HG03521 (cell line): ENCODE measurements around the gene SH2D4B.

ENCODE experiments used
- ATAC-seq: cut with Tn5 transposase; IDR thresholded peaks from one replicate; pipeline ENCODE4 v1.9.1; 2021; ENCODE audit warnings: mild to moderate bottlenecking, moderate library complexity; ENCODE audit not compliant: unreplicated experiment

The SH2D4B gene

DNA sequence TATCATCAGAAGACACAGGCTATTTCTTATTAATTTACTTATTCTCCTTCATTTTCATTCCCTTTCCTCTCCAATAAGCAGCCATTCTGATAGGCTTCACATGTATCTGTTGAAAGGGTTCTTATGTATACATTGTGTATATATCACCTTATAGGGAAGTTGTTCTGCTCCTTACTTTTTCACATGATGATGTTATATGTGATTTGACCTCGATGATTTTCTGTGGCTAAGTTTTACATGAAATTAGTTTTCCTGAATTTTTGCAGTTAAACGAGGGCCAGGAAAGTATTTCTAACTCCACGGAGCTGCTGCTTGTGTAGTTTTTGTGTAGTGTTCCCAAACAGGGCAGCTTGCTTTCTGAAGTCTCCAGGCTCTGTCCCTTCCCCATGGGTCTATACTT is 84.5 kb downstream of the SH2D4B start:
- no peak for ATAC-seq

DNA sequence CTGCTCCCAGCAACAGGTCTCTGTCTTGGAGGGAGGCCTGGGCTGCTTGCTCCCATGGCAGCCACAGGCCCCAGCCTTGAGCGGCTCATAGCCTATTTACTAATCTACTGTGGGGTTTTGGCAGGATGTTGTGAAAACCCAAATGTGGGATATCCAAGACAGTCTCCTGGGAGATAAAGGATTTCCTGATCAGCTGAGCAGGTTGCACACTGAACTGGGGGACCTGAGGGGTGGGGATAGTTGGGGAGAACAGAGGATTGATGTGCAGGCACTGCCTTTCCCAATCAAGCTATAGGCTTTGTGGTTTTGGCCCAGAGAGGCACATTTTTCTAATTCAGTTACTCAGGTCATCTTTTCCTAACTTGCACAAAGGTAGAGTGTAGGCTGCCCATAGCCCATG is 92.6 kb downstream of the SH2D4B start:
- no peak for ATAC-seq

DNA sequence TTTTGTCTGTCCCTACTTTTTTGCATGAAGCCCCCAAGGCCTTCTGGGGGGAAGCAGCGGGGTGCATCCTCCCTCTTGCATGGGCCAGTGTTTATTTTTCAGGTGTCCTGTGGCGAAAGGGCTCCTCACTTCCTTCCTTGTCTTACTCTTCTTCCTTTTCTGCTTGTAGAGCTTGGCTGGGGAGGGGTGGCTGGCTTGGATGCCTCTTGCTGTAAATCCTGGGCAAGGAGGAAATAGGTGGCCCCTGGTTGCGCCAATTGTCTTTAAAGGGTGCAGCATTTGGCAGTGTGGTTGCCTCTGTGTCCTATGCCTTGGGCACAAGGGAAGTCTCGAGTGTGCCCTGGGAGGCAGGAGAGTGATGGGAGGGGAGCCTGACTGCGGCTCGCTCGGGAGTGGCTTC is 95.0 kb downstream of the SH2D4B start:
- ATAC-seq, result no peak

DNA sequence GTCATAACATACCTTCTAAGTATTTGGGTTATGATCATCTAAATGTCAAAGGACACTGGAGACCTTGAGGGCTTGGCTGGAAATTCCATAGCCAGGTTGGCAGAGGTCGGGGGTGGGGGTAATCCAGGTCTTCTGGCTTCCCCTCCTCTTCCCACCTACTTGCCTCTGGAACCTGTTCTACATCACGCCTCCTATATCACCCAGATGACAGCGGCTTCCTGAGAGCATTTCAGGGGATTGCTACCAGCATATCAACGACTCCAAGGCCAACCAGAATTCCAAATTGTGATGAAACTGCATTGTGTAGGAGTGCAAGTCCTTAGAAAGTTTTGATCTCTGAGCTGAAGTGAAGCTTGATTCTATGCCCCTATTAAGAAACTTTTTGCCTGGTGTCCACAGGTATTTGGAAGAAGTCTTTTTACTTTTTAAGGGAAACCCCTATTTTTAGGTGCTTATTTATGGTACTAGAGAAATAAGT is 95.7 kb downstream of the SH2D4B start:
- ATAC-seq, result no peak

DNA sequence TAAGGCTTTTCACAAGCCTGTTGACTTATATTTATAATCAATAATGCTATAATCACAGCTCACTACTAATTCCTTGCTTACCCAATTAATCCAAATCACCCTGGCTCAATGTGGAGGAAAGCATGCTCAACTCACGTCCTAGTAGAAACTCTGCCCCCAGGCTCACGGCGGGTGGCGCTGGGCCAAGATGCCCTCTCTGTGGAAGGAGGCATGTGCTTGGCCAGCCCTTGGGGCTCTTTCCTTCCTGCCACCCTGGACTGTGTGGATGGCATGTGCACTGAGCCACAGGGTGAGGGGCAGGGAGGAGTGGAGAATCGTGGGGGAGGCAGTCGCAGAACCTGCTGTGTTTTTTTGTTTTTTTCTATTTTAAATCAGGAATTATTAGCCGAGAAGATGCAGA is 96.2 kb downstream of the SH2D4B start:
- ATAC-seq, result no peak

DNA sequence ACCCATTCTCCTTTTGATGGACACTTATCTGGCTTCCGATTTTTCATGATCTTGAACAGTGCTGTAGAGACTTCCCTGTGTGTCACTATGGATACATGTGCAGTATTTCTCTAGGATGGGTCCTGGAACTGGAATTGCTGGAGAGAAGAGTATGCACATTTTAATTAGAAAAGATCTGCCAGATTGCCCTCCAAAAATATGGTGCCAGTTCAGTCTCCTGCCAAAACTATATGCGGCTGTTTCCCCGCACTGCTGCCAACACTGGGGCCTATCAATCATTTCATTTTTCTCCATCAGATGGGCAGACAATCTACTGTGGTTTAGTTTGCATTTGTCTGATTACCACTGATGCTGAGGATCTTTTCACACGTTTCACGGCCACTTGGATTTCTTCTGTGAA is 105.0 kb downstream of the SH2D4B start:
- ATAC-seq, result no peak

DNA sequence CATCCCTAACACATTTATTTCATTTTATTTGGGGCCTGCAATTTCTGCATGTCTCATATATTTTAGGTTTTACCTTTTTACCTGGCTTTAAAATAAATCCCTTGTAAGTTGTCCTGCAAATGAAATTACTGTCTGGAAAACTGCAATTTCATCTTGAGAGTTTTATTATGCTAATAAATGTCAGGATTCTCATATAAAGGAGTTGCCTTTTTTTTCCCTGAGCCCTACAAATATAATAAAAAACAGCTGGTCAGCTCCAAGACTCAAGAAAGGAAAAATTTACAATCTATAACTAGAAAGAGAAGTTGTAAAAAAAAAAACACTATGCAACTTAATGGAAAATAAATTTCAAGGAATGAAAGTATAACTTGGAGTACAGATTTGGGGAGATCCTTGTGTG is 108.7 kb downstream of the SH2D4B start:
- ATAC-seq, result no peak

DNA sequence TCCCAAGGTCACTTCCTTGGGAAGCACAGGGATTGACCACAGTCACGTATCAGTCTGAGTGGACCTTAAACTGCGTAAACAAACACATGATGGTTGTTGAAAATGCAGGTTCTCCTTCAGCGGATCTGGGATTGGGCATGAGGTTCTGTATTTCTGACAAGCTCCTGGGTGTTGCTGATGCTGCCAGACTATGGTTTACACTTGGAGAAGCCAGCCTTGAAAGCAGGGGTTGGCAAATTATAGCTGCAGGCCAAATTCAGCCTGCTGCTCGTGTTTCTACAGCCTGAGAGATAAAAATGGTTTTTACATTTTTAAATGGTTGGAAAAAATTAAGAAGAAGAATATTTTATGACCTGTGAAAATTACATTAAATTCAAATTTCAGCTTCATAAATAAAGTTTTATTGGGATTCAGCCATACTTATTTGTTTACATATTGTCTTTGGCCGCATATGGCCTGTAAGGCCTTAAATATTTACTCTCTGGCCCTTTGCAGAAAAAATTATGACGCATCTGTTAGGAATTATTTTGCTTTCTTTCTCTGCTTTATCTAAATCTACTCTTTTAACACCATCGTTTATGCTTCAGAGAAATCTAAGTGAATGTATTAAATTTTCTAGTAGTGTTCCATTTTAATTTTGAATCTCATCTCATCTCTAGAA is 109.6 kb downstream of the SH2D4B start:
- ATAC-seq, result no peak

DNA sequence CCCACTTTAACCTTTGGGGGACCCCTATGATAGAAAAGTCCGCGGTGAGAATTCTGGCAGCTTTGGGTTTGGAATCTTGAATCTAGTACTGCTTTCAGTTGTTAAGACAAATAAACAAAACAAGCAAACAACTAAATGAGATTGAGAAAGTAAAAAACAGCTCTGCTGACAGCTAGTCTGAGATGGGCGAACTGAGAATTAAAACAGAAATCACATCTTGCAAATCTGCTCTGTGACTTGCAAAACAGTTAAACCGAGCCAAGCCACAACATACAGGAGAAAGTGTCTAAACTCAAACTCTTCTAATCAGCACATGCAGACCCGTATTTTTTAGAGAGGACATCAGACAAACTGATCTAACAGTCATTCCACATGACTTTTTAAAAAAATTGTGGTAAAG is 110.4 kb downstream of the SH2D4B start:
- no peak for ATAC-seq

DNA sequence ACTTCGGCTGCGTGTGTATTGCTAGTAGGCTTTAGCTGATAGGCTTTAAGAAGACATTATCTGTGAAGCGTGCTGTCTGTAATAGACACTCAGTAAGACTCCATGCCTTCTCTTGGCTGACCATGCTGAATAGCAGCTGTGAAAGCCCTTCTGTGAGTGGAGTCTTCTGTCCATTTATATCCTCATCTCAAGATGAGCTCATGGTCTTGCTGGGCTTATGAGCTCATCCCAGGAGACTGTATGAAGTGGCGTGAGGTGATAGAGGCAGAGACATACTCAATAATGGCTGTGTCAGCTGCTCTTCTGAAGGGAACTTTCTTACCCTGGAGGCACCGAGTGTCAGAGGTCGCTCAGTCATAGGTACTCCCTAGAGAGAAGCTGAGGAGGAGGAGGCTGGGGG is 111.5 kb downstream of the SH2D4B start:
- ATAC-seq, result no peak

DNA sequence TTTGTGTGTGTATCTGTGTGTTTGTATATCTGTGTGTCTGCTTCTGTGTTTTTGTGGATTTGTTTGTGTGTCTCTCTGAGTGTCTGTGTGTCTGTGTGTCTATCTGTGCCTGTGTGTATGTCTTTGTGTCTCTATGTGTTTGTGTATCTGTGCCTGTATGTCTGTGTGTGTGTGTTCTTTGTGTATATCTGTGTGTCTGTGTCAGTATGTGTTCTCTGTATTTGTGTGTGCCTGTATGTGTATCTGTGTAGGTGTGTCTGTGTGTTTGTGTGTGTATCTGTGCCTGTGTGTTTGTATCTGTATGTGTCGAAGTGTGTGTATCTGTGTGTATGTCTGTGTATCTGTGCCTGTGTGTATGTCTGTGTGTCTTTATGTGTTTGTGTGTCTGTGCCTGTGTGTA is 118.2 kb downstream of the SH2D4B start:
- ATAC-seq, result no peak

DNA sequence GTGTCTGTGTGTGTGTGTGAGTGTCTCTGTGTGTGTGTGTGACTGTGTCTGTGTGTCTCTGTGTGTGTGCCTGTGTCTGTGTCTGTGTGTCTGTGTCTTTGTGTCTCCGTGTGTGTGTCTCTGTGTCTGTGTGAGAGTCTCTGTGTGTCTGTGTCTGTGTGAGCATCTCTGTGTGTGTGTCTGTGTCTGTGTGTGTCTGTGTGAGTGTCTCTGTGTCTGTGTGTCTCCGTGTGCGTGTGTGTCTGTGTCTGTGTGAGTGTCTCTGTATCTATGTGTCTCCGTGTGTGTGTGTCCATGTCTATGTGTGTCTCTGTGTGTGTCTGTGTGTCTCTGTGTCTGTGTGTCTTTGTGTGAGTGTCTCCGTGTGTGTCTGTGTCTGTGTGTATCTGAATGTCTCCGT is 120.4 kb downstream of the SH2D4B start:
- no peak for ATAC-seq

DNA sequence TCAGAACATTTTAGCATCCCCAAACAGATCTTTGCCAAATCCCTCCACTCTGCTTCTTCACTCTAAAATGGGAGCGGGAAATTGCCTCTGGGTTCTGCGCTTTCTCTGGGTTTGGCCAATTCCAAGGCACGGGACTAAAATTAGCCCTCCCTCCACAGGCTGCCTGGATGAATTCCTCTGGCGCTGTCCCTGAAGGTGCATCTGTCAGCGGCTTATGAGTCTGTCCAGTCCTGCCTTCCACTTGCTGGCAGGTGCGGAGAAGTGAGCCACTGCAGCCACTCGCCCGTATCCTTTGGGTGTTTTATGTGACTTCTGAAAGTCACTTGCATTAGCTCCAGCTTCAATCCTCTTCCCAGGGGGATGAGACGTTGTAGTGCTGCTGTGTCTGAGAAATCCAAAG is 121.6 kb downstream of the SH2D4B start:
- ATAC-seq, result no peak

DNA sequence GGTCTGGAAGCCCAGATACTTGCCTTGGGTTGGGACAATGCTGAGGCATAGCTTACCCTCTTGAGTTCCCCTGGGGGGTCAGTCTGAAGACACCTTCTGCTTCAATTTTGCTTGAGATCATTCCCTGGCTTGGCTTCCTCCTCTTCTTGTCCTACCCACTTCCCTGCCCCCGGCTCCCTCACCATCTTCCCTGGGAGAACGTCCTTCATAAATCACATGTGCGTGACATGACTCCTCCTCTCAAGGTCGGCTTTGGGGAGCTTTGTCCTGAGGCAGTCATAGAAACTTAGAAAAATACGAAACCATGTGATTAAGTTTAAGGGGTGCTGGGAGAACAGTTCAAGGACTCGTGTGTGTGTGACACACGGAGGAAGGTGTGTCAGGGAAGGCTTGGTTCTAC is 122.6 kb downstream of the SH2D4B start:
- ATAC-seq, result no peak

DNA sequence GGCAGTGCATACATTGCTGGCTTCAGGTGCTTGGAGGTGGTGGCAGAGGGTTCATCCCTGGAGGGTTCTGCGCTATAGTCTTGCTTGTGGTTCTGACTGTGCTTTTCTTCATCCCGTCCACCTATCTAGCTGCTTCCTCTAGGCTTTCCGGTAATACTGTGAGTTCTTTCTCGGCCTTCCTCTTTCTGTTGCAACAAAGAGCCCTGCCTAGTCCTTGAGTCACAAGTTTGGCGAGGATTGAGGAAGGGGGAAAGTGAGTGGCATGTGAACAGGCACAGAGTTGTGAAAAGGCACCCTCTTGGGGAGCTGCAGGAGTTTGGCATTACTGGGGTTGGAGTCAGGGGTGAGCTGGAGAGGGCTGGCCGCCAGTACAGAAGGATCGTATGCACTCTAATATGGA is 123.0 kb downstream of the SH2D4B start:
- ATAC-seq, result no peak

DNA sequence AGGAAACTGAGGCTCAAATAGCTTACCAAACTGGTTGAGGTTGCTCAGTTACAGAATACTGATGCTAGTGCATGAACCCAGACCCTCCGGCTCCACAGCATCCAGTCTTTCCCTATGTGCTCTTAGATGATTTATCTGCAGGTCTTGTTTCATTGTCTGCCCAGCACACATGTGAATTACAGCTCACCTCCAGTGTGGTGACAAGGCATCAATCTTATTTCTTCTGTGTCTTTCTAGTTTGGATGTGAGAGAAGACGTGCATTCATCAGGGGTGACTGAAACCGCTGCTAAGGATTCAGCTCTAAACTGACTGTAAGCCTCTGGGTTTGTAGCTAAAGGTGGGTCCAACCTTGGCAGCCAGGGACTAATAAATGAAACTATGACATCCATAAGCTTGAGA is 123.8 kb downstream of the SH2D4B start:
- no peak for ATAC-seq

DNA sequence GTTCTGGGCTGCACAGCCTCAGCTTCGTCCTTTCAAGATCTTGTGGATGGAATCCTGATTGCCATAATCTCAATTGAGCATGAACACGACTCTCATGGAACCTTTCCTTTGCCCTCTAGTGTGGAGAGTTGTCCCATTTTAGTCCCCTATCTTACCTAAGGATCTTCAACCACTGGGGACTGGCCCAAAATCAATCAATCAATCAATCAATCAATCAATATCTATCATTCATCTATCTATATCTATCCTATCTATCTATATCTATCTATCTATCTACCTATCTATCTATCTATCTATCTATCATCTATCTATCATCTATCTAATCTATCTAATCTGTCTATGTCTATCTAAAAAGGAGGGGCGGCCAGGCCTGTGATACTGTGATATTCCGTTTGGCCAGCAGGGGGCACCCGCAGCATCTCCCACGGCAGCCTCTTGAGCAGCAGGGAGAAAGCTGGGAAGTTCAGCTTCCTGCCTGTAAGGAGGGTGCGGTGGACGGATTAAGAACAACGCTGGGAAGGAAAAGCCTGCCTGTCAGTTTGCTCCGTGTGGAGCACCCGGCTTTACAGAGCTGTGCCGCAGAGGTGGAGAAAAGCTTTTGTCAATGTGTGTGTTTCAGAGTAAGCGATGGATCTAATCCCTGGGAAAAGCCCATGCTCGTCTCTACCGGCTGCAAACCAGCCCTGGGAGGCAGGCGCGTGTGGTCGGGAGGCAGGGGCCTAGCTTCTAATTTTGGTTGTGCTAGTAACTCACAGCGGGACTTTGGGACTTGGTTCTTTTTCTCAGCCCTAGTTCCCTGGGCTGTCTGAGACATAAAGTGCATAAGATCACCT is 124.9 kb downstream of the SH2D4B start:
- ATAC-seq, result peak; percentile 55

DNA sequence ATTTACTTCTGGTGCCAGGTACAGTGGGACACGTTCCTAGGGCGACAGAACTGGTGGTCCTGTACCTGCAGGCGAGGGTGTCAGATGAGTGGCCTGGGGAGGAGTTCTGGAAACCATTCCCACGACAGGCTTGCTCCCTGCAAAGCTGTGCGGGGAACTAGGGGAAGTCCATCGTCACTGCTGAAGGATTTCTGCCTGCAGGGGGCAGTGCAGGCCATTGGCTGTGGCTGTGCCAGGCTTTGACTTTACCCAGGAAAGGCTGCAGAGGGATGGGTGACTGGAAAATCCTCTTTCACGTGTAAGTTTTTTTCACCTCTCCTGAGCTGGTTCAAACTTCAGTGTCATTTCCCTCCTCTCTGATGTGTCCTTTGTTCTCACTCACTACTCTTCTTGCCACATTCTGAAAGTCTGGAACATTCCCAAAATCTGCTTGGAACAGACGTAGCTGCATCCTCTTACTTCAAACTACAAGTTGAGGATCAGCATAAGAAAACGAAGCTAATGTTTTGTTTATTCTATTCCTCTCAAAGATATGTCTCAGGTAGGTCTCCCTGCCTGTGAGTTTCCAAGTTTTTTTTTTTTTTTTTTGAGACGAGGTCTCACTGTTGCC is 126.5 kb downstream of the SH2D4B start:
- peak; percentile 54 for ATAC-seq

DNA sequence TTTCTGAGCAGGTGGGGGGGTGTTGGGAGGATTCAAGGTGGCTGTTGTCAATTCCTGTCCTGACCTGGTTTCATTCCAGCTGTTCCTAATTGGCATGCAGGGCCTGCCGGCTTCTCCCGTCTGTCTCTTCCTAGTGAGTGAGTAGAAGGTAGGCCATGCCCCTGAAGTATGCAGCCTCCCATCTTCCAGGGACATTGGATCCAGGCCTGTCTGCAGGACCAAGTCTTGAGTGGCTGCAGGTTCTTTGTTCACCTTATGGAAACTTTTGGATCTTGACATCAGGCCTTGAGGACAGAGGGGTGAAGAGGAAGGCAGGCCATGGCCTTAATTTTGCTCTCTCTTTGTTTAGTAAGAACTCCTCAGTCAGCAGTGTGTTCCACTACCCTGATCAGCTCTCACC is 131.8 kb downstream of the SH2D4B start:
- no peak for ATAC-seq

DNA sequence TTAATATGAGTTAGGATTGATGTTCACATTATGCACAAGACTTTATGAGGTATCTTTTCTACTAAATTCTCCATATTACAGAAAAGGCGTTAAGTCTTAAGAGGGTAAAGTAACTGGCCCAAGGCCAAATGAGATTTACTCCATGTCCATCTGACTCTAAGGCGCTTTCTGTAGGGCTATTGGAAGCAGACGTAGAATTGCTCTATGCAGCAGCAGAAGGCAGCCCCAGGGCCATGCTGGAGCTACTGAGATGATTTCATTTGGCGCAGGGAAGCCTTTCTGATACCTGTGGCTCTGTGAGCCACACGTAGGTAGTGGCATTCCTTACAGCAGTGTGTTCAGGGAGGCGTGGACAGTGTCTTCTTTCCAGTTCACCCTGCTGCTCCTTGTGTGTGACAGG is 133.1 kb downstream of the SH2D4B start:
- no peak for ATAC-seq

DNA sequence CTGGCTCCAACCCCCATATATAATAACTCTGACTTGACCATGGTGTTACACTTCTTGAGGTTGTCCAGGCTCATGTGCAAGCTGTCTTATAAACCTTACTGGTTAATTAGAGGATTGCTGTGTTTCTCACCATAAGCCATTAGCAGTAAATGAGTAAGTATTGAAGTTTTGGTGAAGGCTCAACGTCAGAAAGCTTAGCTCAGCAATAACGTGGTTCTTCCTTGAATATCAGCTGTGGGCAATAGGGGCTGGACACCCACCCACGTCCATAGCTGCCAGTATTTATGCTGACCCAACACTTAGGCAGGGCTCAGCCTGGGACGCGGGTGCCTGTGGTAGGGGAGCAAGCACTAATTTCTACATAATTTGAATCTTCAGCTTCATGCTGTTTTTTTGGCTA is 134.1 kb downstream of the SH2D4B start:
- no peak for ATAC-seq

DNA sequence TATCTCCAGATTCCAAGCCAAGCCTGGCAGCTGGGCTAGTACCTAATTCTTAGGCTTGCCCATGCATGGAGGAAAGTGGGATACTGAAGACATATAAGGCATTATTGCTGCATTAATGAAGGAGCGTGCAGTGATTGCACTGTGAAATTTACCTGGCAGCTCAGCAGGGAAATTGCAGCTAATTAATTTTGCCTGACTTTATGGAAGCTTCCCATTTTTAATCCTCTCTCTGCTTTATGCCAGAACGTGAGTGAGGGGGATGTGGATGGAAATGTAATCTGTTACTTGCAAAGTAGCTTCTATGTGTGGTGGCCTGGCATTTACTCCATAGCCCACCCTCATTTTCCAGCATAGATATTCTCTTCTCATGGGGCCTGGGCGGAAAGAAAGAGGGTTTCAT is 134.9 kb downstream of the SH2D4B start:
- no peak for ATAC-seq
